MV-4-11 (cell line): ENCODE data around the gene LRCH3.
A peak's percentile ranks its signal among the peaks of the same experiment; 100 is the strongest.

Experiments
- DNase-seq: peaks from one replicate; lab custom pipeline; 2025; lab: John Stamatoyannopoulos, UW

The LRCH3 gene

DNA sequence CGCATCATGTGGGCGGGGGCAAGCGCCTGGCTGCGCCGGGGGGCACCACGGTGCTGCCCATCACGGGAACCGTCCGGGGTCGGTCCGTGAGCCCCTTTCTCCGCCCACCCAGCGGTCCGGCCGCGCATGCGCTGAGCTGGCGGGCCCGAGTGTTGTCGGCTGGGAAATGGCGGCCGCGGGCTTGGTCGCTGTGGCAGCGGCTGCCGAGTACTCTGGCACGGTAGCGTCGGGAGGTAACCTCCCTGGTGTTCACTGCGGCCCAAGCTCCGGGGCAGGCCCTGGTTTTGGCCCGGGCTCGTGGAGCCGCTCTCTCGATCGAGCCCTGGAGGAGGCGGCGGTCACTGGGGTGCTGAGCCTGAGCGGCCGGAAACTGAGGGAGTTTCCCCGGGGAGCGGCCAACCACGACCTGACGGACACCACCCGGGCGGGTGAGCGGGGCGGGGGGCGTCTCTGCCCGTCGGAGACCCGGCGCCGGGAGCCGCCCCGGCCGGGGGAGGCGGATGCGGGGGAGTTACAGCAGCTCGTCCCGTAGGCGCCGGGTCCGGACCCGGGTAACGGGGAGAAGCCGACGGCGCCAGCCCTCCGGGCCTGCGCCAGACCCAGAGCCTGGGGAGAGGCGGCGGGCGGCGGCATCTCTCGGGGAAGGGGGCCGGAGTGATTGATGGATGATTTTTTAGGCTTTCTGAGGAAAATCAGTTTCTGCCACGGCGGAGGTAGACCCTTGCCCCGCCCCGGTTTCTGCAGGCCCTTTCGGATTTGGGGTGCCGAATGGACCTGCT lies at the start of gene LRCH3:
Gene LRCH3 (plus strand): TSS at position 142 of the 779 bp plus-strand sequence. CDS start 25 bp downstream, at position 167.
- DNase-seq = peak; percentile 52

GRCh38 chr3:197742787-197743186 lies 48.3 kb upstream of the LRCH3 start:
- no peak for DNase-seq

GRCh38 chr3:197746209-197746608 lies 44.8 kb upstream of the LRCH3 start:
- DNase-seq = peak; percentile 55

- DNase-seq = peak; percentile 91
Measured at GRCh38 chr3:197746801-197747237, 44.2 kb upstream of the LRCH3 start.

- DNase-seq = peak; percentile 53
Measured at GRCh38 chr3:197748597-197749314, 42.3 kb upstream of the LRCH3 start.

GRCh38 chr3:197749315-197749600 lies 41.8 kb upstream of the LRCH3 start:
- no peak for DNase-seq

- DNase-seq = peak; percentile 75
Measured at GRCh38 chr3:197749601-197750395, 41.3 kb upstream of the LRCH3 start, which contains the start of gene FYTTD1. TSS of gene FYTTD1 (plus strand) at chr3:197749883. CDS start at chr3:197749972, 89 bp downstream.

- peak; percentile 58 for DNase-seq
Measured at GRCh38 chr3:197750396-197750831, 40.6 kb upstream of the LRCH3 start.

GRCh38 chr3:197750858-197751737 lies 40.0 kb upstream of the LRCH3 start:
- DNase-seq = peak; percentile 60

DNA sequence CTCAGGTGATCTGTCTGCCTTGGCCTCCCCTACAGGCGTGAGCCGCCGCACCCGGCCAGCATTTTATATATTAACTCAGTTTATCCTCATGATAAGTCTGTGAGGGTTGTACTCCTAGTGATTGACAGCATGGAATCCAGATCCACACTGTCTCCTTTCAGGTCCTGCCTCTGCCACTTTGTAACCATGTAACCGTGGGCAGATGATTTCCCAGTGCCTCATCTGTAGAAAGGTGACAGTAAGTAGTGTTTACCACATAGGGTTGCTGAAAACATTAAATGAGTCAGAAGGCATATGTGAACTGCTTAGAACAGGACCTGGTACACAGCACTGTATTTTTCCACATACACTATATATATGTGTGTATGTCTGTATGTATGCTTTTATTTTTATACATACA lies 38.9 kb upstream of the LRCH3 start:
- DNase-seq = no peak

DNA sequence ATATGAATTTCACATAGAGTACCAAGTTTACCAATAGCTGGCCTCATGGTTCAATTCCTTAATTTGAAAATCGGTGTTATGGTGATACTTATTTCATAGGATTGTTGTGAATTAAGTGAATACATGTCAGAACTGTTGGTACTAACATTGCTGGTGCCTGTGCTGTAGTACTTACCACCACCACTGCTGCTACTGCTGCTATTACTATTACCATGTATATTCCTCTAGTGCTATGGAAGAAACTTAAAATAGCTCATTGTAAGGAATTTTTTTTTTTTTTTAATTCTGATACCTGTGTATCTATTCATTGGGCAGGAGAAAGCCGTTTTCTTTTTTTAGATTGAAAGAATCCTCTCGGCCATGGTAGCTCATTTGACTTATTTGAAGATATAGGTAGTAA lies 37.8 kb upstream of the LRCH3 start:
- DNase-seq = no peak

DNA sequence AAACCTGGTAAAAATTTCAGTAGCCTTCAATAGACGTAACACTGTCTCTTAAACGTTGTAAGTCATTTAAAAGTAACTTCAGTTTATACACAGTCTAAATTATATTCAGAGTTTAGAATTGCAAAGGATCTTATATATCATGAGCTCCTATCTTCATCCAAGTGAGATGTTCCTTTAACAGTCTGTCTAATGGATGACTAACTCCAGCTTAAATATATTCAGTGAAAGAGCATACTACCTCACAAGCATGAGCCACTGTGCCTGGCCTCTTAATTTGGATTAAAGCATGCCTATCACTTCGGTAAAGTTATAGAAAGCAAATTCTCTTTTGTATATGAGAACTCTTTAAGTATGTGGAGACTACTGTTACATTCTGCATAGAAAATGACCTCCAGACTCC lies 34.4 kb upstream of the LRCH3 start:
- no peak for DNase-seq

GRCh38 chr3:197758512-197758911 lies 32.5 kb upstream of the LRCH3 start:
- no peak for DNase-seq

DNA sequence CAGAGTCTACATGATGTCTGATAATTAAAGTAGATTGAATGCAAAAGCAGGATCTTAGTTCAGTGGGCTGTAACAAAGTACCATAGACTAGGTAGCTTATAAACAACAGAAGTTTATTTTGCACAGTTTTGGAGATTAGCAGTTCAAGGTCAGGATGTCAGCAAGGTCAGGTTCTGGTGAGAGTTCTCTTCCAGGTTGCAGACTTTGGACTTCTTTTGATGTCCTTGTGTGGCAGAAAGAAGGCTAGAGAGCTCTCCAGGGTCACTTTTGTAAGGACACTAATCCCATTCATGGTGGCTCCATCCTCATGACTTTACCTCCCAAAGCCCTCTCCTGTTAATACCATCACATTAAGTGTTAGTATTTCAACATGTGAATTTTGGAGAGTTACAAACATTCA lies 29.3 kb upstream of the LRCH3 start:
- no peak for DNase-seq

DNA sequence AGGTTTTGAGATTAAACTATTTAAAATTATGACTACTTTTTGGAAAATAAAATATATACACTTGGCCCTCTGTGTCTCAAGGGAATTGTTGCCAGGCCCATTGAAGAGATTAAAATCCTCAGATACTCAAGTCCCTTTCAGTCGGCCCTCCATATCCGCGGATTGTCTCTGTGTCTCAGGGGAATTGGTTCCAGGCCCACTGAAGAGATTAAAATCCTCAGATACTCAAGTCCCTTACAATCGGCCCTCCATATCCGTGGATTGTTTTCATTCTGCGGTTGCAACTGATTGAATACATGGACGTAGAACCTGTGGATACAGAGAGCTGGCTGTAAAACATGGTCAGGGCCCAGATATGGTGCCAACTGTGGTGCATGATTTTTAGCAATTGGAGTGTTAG lies 15.7 kb upstream of the LRCH3 start:
- no peak for DNase-seq

DNA sequence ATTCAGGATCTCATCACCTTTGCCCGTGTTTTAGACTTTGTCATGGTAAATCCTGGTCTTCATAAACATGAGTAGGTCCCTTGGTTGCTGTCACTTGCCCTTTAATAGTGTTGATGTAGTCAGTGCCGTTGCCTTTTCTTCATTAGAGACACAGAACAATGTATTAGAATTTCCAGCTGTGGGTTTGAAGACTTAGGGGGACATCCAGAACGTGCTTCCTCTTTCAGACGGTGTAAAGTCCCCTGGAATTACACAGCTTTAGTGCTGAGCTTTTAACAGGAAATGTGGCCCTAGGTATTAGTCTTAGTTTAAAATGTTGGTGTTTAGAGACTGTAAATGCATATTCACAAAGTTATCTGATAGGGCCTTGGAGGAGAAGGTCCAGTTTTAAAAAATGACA lies 8.8 kb upstream of the LRCH3 start:
- DNase-seq = no peak

DNA sequence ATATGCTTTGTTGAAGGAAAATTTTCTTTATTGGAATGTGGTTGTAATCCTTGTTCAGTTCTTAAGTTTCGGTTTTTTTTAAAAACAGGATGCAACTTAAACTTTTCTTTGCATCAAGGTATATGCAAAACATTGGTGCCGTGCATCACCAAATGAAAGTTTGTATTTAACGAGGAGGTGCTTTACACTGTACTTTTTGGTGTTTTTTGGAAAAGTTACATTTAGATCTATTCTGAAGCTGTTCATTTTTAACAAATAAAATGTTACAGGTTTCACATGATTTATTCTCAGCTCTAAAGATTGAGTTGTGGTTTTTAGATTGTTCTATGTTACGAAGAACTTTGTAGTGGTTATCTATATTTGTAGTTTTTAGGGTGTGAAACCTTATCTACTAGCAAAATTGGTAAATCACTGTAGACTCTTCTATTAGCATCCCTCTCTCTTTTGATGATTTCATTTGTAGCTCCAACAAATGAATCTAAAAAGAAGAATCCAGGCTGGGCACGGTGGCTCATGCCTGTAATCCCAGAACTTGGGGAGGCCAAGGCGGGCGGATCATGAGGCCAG lies 7.0 kb upstream of the LRCH3 start:
- DNase-seq = no peak

DNA sequence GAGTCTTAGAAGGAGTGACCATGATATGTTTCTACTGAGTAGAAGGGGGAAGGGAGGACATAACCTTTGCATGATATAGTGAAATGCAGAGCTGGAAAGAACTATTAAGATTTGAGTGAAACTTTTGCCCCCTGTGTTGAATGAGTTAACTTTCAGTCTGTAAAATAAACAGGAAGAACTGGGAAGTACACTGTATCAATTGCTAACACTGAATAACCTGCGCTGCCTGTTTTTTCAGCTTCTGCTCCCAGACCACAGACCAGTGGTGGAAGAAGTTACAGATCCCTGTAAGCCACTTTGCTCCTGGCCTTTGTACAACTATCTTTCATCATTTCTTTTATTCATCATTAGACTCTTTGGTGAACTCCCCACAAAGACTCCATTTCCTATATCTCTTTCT lies 3.6 kb upstream of the LRCH3 start:
- no peak for DNase-seq

- DNase-seq = no peak
Measured at GRCh38 chr3:197789309-197789708, 1.7 kb upstream of the LRCH3 start.

DNA sequence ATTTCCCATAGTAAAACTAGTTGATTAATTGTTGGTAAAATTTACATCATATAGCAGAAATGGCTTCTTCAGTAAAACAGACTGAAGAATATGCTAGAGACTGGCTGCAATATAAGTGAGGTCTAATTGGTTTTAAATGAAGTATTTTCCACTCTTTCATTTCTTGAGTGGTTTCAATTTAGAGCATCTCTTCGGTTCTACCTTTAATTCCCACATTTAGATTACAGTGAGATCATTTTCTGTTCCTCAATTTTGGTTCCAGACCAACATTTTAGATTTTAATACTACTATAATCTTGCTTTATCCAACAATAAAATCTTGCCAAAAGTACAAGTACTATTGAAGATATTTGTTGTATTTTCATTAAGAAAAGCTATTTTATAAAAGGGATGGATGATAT lies 1.0 kb upstream of the LRCH3 start:
- DNase-seq = no peak
